GM20000 (cell line): ENCODE data around the gene UQCR11.
A peak's percentile ranks its signal among the peaks of the same experiment; 100 is the strongest.

Source experiments
- DNase-seq: peaks from one replicate; pipeline ENCODE4 v3.0.0; 2012; ENCODE audit warnings: low spot score
- CTCF ChIP-seq: IDR thresholded peaks from 2 replicates; pipeline ENCODE4 v1.5.1; 2012; ENCODE audit warnings: mild to moderate bottlenecking, control low read depth; ENCODE audit errors: extremely low read depth, missing control alignments

UQCR11 gene

GRCh38 chr19:1605236-1606137 lies at the start of gene UQCR11:
TSS of gene UQCR11 (minus strand) at chr19:1605462. CDS start at chr19:1605409, 53 bp downstream.
- peak; percentile 22 for TF ChIP-seq CTCF
- DNase-seq: peak; percentile 99

- no peak for DNase-seq
- no peak for TF ChIP-seq CTCF
These were observed 49.0 kb upstream of the UQCR11 start for GRCh38 chr19:1654178-1654792.

- TF ChIP-seq CTCF: no peak
- no peak for DNase-seq
These were observed 48.0 kb upstream of the UQCR11 start for GRCh38 chr19:1653300-1653628.

- DNase-seq: peak; percentile 99
- TF ChIP-seq CTCF: no peak
These were observed 47.4 kb upstream of the UQCR11 start, which contains the start of gene TCF3 for GRCh38 chr19:1652471-1653299. TSS of gene TCF3 (minus strand) at chr19:1652615. CDS start at chr19:1650248, 2,367 bp downstream.

- no peak for DNase-seq
- TF ChIP-seq CTCF: no peak
These were observed 46.5 kb upstream of the UQCR11 start for GRCh38 chr19:1651568-1652291.

- no peak for TF ChIP-seq CTCF
- peak; percentile 79 for DNase-seq
These were observed 45.6 kb upstream of the UQCR11 start for GRCh38 chr19:1650650-1651567.
